Measurements from ENCODE around the gene ENPEP.

ENPEP gene

GRCh38 chr4:110516106-110516922 lies 40.4 kb downstream of the ENPEP start:
- H3K27me3 Mint-ChIP-seq: no peaks in the 10 kb centered on the region
- no peaks in the 10 kb centered on the region for H3K9me3 Mint-ChIP-seq
- H3K4me3 Mint-ChIP-seq: peak overlapping the region; percentile 94
- H3K4me1 Mint-ChIP-seq: peaks cover 7% of the 10 kb centered on the region
- H3K36me3 Mint-ChIP-seq: no peaks in the 10 kb centered on the region
- H3K27ac Mint-ChIP-seq: peak overlapping the region; percentile 52
- DNase-seq (ENCODE audit: low spot score in 2 of 2) (peak; percentile 52 to 53), ATAC-seq (ENCODE audit: low read depth) (peak; percentile 93)

- peak in 1 of 2 donors; percentile 15 for DNase-seq (ENCODE audit: low spot score in 2 of 2)
- Mint-ChIP-seq H3K27me3 (no peaks in the 10 kb centered on the region), H3K4me1 (peaks cover 7% of the 10 kb centered on the region), H3K4me3 (no peak overlapping the region), H3K9me3 (no peaks in the 10 kb centered on the region), H3K27ac (no peak overlapping the region), H3K36me3 (no peaks in the 10 kb centered on the region)
- ATAC-seq (ENCODE audit: low read depth): no peak
Observed at GRCh38 chr4:110518889-110519490, 43.0 kb downstream of the ENPEP start.

DNA sequence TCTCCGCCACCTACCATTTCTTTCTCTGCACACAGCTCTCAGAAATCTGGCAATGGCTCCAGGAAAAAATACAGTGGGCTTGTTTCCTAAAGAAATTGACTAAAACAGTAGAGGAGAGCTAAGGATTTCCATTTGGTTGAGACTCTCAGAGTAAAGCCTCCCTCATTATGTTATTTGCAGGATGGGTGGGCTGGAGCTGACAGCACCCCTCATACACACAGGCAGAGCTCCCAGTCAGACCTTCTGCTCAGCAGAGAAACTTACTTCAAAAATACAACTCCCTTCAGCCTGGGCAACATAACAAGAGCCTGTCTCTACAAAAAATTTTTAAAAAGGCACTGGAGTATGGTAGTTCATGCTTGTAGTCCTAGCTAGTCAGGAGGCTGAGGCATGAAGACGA lies 44.9 kb downstream of the ENPEP start:
- H3K27me3 Mint-ChIP-seq: peaks cover 2% of the 10 kb centered on the region
- H3K4me1 Mint-ChIP-seq: peaks cover 4% of the 10 kb centered on the region
- no peaks in the 10 kb centered on the region for H3K36me3 Mint-ChIP-seq
- no peak overlapping the region for H3K4me3 Mint-ChIP-seq
- no peak for DNase-seq (ENCODE audit: low spot score in 2 of 2)
- H3K9me3 Mint-ChIP-seq: no peaks in the 10 kb centered on the region
- ATAC-seq (ENCODE audit: low read depth): no peak
- no peak overlapping the region for H3K27ac Mint-ChIP-seq

GRCh38 chr4:110526589-110526988 lies 50.6 kb downstream of the ENPEP start:
- Mint-ChIP-seq H3K4me3 (no peak overlapping the region), H3K36me3 (no peaks in the 10 kb centered on the region), H3K27ac (no peak overlapping the region), H3K4me1 (no peaks in the 10 kb centered on the region), H3K27me3 (peaks cover 9% of the 10 kb centered on the region), H3K9me3 (no peaks in the 10 kb centered on the region)
- DNase-seq (ENCODE audit: low spot score in 2 of 2) (no peak), ATAC-seq (ENCODE audit: low read depth) (no peak)

DNA sequence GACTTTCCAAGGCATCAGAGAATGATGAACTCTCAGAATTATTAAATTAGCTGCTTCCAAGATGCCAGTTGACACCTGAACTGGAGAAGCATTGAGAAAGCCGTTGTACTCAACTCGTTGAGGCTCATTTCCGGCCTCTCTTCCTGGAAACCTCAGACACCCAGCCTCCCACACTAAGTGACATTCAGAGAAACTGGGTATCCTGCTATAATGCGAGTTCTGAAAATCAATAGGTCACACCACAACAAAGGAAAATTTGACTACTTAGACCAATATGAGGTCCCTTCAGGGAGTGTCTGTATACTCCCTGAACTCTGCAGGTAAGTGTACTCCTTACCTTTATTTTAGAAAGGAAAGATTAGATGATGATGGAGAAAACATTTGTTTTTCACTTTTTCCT lies 51.2 kb downstream of the ENPEP start:
- H3K27me3 Mint-ChIP-seq: peaks cover 9% of the 10 kb centered on the region
- H3K4me1 Mint-ChIP-seq: no peaks in the 10 kb centered on the region
- H3K27ac Mint-ChIP-seq: no peak overlapping the region
- no peaks in the 10 kb centered on the region for H3K9me3 Mint-ChIP-seq
- no peak for DNase-seq (ENCODE audit: low spot score in 2 of 2)
- H3K4me3 Mint-ChIP-seq: no peak overlapping the region
- no peak for ATAC-seq (ENCODE audit: low read depth)
- H3K36me3 Mint-ChIP-seq: no peaks in the 10 kb centered on the region

DNA sequence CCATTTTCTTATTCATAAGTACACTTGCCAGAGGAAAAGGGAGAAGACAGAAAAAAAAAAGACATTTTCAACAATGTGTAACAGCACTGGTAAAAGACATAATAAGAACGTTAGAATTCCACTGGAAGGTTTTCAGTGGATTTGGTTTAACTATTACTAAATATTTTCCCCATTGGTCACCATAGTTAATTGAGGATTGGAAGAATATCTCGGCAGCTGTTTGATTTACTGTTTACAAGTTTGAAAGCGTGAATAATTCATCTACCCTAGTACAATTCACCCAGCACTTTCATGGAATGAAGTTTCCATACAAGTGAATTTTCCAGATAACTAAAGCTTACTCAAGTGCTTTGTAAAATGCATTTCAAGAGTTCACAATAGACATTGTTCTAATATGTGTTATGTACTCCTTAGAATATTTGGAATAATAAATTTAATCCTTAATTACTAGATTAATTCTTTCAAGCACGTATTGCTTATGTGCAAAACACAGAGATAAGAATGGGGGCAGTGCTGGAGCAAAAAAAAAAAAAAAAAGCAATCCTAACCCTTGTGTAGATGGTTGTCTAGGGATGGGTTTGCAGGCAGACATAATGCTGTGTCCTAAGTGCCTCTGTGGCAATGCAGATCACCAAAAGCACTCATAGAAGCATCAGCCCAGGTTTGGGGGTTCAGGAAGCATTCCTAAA lies 57.1 kb downstream of the ENPEP start:
- H3K27me3 Mint-ChIP-seq: peaks cover 9% of the 10 kb centered on the region
- no peak overlapping the region for H3K27ac Mint-ChIP-seq
- no peaks in the 10 kb centered on the region for H3K4me1 Mint-ChIP-seq
- H3K36me3 Mint-ChIP-seq: no peaks in the 10 kb centered on the region
- DNase-seq (ENCODE audit: low spot score in 2 of 2) (no peak), ATAC-seq (ENCODE audit: low read depth) (no peak)
- peaks cover 5% of the 10 kb centered on the region for H3K9me3 Mint-ChIP-seq
- H3K4me3 Mint-ChIP-seq: no peak overlapping the region

GRCh38 chr4:110533590-110533910 lies 57.6 kb downstream of the ENPEP start:
- DNase-seq (ENCODE audit: low spot score in 2 of 2) (no peak), ATAC-seq (ENCODE audit: low read depth) (no peak)
- Mint-ChIP-seq H3K9me3 (peaks cover 5% of the 10 kb centered on the region), H3K27ac (no peak overlapping the region), H3K4me3 (no peak overlapping the region), H3K36me3 (no peaks in the 10 kb centered on the region), H3K27me3 (peaks cover 9% of the 10 kb centered on the region), H3K4me1 (no peaks in the 10 kb centered on the region)

DNA sequence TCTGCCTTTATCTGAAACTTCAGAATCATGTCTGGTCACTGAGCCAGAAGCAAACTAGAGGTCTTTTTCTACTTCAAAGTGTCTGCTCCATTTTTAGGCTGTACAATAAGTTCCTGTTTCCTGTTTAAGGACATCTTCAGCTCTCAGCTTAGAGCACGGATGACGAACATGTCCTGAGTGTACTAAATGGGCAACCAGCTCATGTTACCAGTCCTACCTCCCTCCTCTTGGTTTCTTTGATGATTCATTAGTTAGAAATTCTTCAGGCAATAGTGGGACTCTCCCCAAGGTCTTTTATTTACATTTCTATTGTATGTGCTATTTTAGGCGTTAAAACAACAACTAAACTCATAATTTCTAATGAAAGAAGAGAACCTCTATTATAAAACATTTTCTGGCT lies 58.0 kb downstream of the ENPEP start:
- peaks cover 5% of the 10 kb centered on the region for H3K9me3 Mint-ChIP-seq
- H3K27ac Mint-ChIP-seq: no peak overlapping the region
- no peaks in the 10 kb centered on the region for H3K4me1 Mint-ChIP-seq
- DNase-seq (ENCODE audit: low spot score in 2 of 2) (no peak), ATAC-seq (ENCODE audit: low read depth) (no peak)
- no peak overlapping the region for H3K4me3 Mint-ChIP-seq
- H3K27me3 Mint-ChIP-seq: peaks cover 9% of the 10 kb centered on the region
- no peaks in the 10 kb centered on the region for H3K36me3 Mint-ChIP-seq

DNA sequence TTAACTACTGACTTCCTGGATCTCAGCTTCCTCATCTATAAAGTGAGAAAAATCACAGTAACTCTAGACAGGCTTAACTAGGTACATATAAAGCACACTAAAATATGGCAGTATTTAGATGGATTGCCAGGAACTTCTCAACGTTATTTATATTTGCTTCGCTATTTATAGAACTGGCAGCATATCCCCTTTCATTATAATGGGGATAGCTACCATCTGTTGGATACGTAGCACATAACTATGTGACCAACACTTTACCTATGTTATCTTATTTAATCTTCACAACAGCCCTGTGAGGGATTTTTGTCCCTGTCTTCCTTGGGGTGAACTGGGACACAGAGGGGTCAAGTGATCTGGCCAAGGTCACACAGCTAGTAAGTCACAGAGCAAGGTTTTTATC lies 64.6 kb downstream of the ENPEP start:
- Mint-ChIP-seq H3K9me3 (peaks cover 3% of the 10 kb centered on the region), H3K27ac (no peak overlapping the region), H3K27me3 (peaks cover 3% of the 10 kb centered on the region), H3K4me1 (no peaks in the 10 kb centered on the region), H3K4me3 (no peak overlapping the region), H3K36me3 (no peaks in the 10 kb centered on the region)
- DNase-seq (ENCODE audit: low spot score in 2 of 2): no peak
- no peak for ATAC-seq (ENCODE audit: low read depth)

GRCh38 chr4:110540982-110541451 lies 65.1 kb downstream of the ENPEP start:
- DNase-seq (ENCODE audit: low spot score in 2 of 2): no peak
- Mint-ChIP-seq H3K36me3 (no peaks in the 10 kb centered on the region), H3K27ac (no peak overlapping the region), H3K9me3 (peaks cover 3% of the 10 kb centered on the region), H3K4me3 (no peak overlapping the region), H3K27me3 (peaks cover 3% of the 10 kb centered on the region), H3K4me1 (no peaks in the 10 kb centered on the region)
- no peak for ATAC-seq (ENCODE audit: low read depth)

GRCh38 chr4:110543577-110543976 lies 67.6 kb downstream of the ENPEP start:
- no peaks in the 10 kb centered on the region for H3K4me1 Mint-ChIP-seq
- no peak overlapping the region for H3K4me3 Mint-ChIP-seq
- no peaks in the 10 kb centered on the region for H3K27me3 Mint-ChIP-seq
- ATAC-seq (ENCODE audit: low read depth) (no peak), DNase-seq (ENCODE audit: low spot score in 2 of 2) (no peak)
- H3K36me3 Mint-ChIP-seq: no peaks in the 10 kb centered on the region
- H3K9me3 Mint-ChIP-seq: no peaks in the 10 kb centered on the region
- H3K27ac Mint-ChIP-seq: no peak overlapping the region

- no peak for ATAC-seq (ENCODE audit: low read depth)
- no peaks in the 10 kb centered on the region for H3K9me3 Mint-ChIP-seq
- no peaks in the 10 kb centered on the region for H3K36me3 Mint-ChIP-seq
- H3K4me3 Mint-ChIP-seq: no peak overlapping the region
- no peaks in the 10 kb centered on the region for H3K4me1 Mint-ChIP-seq
- H3K27ac Mint-ChIP-seq: no peak overlapping the region
- peaks cover 2% of the 10 kb centered on the region for H3K27me3 Mint-ChIP-seq
- no peak for DNase-seq (ENCODE audit: low spot score in 2 of 2)
Observed at GRCh38 chr4:110544594-110544993, 68.6 kb downstream of the ENPEP start.

- H3K4me3 Mint-ChIP-seq: no peak overlapping the region
- no peaks in the 10 kb centered on the region for H3K36me3 Mint-ChIP-seq
- no peak for ATAC-seq (ENCODE audit: low read depth)
- no peak for DNase-seq (ENCODE audit: low spot score in 2 of 2)
- H3K9me3 Mint-ChIP-seq: no peaks in the 10 kb centered on the region
- H3K4me1 Mint-ChIP-seq: no peaks in the 10 kb centered on the region
- H3K27ac Mint-ChIP-seq: no peak overlapping the region
- peaks cover 5% of the 10 kb centered on the region for H3K27me3 Mint-ChIP-seq
Observed at GRCh38 chr4:110550260-110550659, 74.3 kb downstream of the ENPEP start.

DNA sequence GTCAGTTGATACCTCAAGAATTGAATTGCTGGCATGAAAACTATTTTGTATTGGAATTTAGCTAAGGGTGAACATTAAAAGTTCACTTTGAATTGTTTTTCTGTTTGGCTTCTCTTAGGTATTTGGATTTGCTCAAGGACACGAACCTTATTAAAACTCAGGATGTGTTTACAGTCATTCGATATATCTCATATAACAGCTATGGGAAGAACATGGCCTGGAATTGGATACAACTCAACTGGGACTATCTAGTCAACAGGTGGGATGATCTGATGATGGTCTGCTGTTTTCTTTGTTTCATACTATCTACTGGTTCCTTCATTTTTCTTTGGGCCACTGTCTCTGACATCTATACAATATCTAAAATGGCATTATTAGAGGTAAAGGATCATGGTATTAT lies 77.2 kb downstream of the ENPEP start:
- Mint-ChIP-seq H3K9me3 (no peaks in the 10 kb centered on the region), H3K4me1 (no peaks in the 10 kb centered on the region), H3K4me3 (no peak overlapping the region), H3K27ac (no peak overlapping the region), H3K36me3 (no peaks in the 10 kb centered on the region), H3K27me3 (peaks cover 9% of the 10 kb centered on the region)
- ATAC-seq (ENCODE audit: low read depth) (no peak), DNase-seq (ENCODE audit: low spot score in 2 of 2) (no peak)

Measured in memory B cell (primary cell).